GM12878 (cell line): Measurements from ENCODE around the gene CASK. TPM values are rescaled to one million over a fixed set of nuclear protein-coding genes. Genes with fewer than 3 reads are reported as not detected.

Experiments used
- ATAC-seq: fragments of 200-7000 bp; cut with Tn5 transposase; 3 replicates; pipeline ENCODE4 v1.9.1; 2020; ENCODE audit warnings: mild to moderate bottlenecking, moderate library complexity
- BruUV-seq: library from RNA; stranded (reverse); fragments of 400-500 nt; replicated peaks from 2 replicates; lab custom pipeline; 2021; lab: Mats Ljungman, UMichigan
- CTCF ChIA-PET: fragments of 300-600 bp; sonication (Branson Sonifier 250); formaldehyde crosslinking; extraction: SDS; loops from one replicate; lab custom pipeline; 2021; ENCODE audit warnings: inconsistent platforms; lab: Yijun Ruan, JAX
- POLR2A ChIA-PET: fragments of 350-600 bp; formaldehyde crosslinking; extraction: SDS; loops from one replicate; lab custom pipeline; 2021; ENCODE audit warnings: inconsistent platforms; lab: Charles Lee
- RAD21 ChIA-PET: fragments of 300-600 bp; sonication (Branson Sonifier 250); formaldehyde crosslinking; loops from one replicate; lab custom pipeline; 2023; ENCODE audit warnings: antibody characterized with exemption; ENCODE audit not compliant: unreplicated experiment; lab: Charles Lee
- SMC1A ChIA-PET: fragments of 300-600 bp; sonication (Branson Sonifier 250); formaldehyde crosslinking; loops from one replicate; lab custom pipeline; 2023; ENCODE audit not compliant: unreplicated experiment, uncharacterized antibody; lab: Charles Lee
- DNase-seq: peaks from one replicate; pipeline ENCODE4 v3.0.0-alpha.2; 2011; ENCODE audit warnings: low read depth, low spot score
- FAIRE-seq: peaks from 3 replicates; lab custom pipeline; 2011; peaks lifted over from hg19 to GRCh38; lab: Jason Lieb, UNC
- H2AFZ ChIP-seq: 2 replicates; pipeline ENCODE4 v1.6.0; 2011; ENCODE audit warnings: low read depth, low read length, control low read depth; ENCODE audit not compliant: control insufficient read depth
- H3K27ac ChIP-seq: 2 replicates; pipeline ENCODE4 v1.5.1; 2011; ENCODE audit warnings: control low read depth; ENCODE audit not compliant: control insufficient read depth, insufficient read depth
- H3K27me3 ChIP-seq, 2 experiments: replicated peaks in 1 of 2; 2 replicates each; pipeline versions ENCODE4 v1.6.0 to v1.6.1; 2011; ENCODE audit warnings: low read length in 1 of 2; ENCODE audit not compliant: control insufficient read depth in 2 of 2, insufficient read depth in 2 of 2
- H3K36me3 ChIP-seq, 2 experiments: 2 replicates each; pipeline ENCODE4 v1.5.1; 2011; ENCODE audit warnings: low read length in 1 of 2; ENCODE audit not compliant: control insufficient read depth in 2 of 2, insufficient read depth in 2 of 2
- H3K4me1 ChIP-seq: 2 replicates; pipeline ENCODE4 v1.6.1; 2011; ENCODE audit warnings: mild to moderate bottlenecking, low read length, moderate library complexity, mixed read lengths; ENCODE audit not compliant: control insufficient read depth, insufficient read depth
- H3K4me2 ChIP-seq: 2 replicates; pipeline ENCODE4 v1.6.0; 2011; ENCODE audit warnings: control low read depth; ENCODE audit not compliant: control insufficient read depth, insufficient read depth
- H3K4me3 ChIP-seq: fragments of 200-600 bp; sonication (generic); 2 replicates; pipeline ENCODE4 v1.5.1; 2016
- H3K79me2 ChIP-seq: 2 replicates; pipeline ENCODE4 v1.6.0; 2011; ENCODE audit warnings: low read length; ENCODE audit not compliant: control insufficient read depth, insufficient read depth
- H3K9ac ChIP-seq: 2 replicates; pipeline ENCODE4 v1.8.0; 2011; ENCODE audit warnings: low read length, control low read depth, mixed read lengths; ENCODE audit not compliant: control insufficient read depth, insufficient read depth
- H3K9me3 ChIP-seq: replicated peaks from 3 replicates; pipeline ENCODE4 v1.5.1; 2011; ENCODE audit warnings: mild to moderate bottlenecking, low read length; ENCODE audit not compliant: control insufficient read depth, insufficient read depth
- H4K20me1 ChIP-seq: 2 replicates; pipeline ENCODE4 v1.6.0; 2011; ENCODE audit not compliant: control insufficient read depth, insufficient read depth
- BCLAF1 ChIP-seq: fragments of 450-650 bp; IDR thresholded peaks from 2 replicates; pipeline ENCODE4 v1.6.1; 2017; ENCODE audit warnings: antibody characterized with exemption, mild to moderate bottlenecking, moderate library complexity
- EZH2 ChIP-seq: IDR thresholded peaks from 2 replicates; pipeline ENCODE4 v1.6.1; 2012; ENCODE audit warnings: low read depth, mild to moderate bottlenecking, control low read depth, inconsistent platforms, low read length, borderline replicate concordance; ENCODE audit not compliant: control insufficient read depth
- KAT2A ChIP-seq: conservative IDR thresholded peaks from 2 replicates; pipeline ENCODE4 v1.6.1; 2011; ENCODE audit warnings: low read depth, low read length; ENCODE audit not compliant: control insufficient read depth
- NFXL1 ChIP-seq: fragments of 450-650 bp; IDR thresholded peaks from 2 replicates; pipeline ENCODE4 v1.6.1; 2017; ENCODE audit warnings: antibody characterized with exemption, mild to moderate bottlenecking, borderline replicate concordance
- PML ChIP-seq: IDR thresholded peaks from 2 replicates; pipeline ENCODE4 v1.6.1; 2012; ENCODE audit warnings: low read length, inconsistent platforms
- RFX5 ChIP-seq: IDR thresholded peaks from 2 replicates; pipeline ENCODE4 v1.6.1; 2011; ENCODE audit warnings: low read depth, low read length, improper control_type of control experiment
- ZBTB33 ChIP-seq: fragments of 450-650 bp; IDR thresholded peaks from 2 replicates; pipeline ENCODE4 v1.6.1; 2017; ENCODE audit warnings: mild to moderate bottlenecking
- WGBS: methylation state at CpG from one replicate; pipeline ENCODE4 v1.1.6; 2016; ENCODE audit warnings: low lambda C conversion rate; ENCODE audit not compliant: insufficient replicate concordance, insufficient coverage; ENCODE audit errors: missing lambda C conversion rate; 5-methylcytosine and 5-hydroxymethylcytosine counted together
- in situ Hi-C: fragments of 300-500 bp; cut with MboI; formaldehyde crosslinking; loops from 9 replicates; pipeline ENCODE4 v1.14.3; 2018; ENCODE audit warnings: mixed read lengths
- intact Hi-C: fragments of 100-400 bp; cut with micrococcal nuclease; formaldehyde crosslinking; loops from one replicate; pipeline ENCODE4 v1.14.2; 2022; ENCODE audit not compliant: unreplicated experiment
- polyA plus RNA-seq, 11 experiments: library from polyadenylated mRNA; depleted of rRNA in 4 of 11; unstranded in 6 of 11; stranded (reverse) in 5 of 11; fragments of >200 nt; fragmentation: Nextera tagmentation in 4 of 11; fragmentation: Illumina TruSeq in 1 of 11; extraction: Ambion mirVana in 4 of 11; extraction: Trizol in 1 of 11; gene quantifications; 1 replicate in 1 of 11; 2 replicates in 10 of 11; pipeline versions ENCODE4 v1.2.1 to v1.2.3, GENCODE V29; 2011 to 2016; ENCODE audit warnings: inconsistent platforms in 2 of 11, missing spikeins in 2 of 11, low read depth in 1 of 11
- total RNA-seq, 4 experiments: library from RNA; depleted of rRNA in 3 of 4; stranded (reverse); fragments of >200 nt in 3 of 4; fragmentation: Illumina TruSeq in 1 of 4; extraction: Trizol in 1 of 4; gene quantifications; 2 replicates each; pipeline versions ENCODE4 v1.2.1 to v1.2.3, GENCODE V29; 2013 to 2021

The CASK gene
- total and polyA plus RNA-seq, 10 of the 15 experiments (the other 5 are each of a cell fraction or from before 2014, with no cell fraction given) = 0.60 to 45.9 (median 4.8) TPM

GRCh38 chrX:41507919-41508318 is 415.4 kb downstream of the CASK start:
- FAIRE-seq = no peak
- CTCF ChIA-PET = no interaction called here
- 33% methylated on average over 4 of the region's 4 CpGs for WGBS
- H3K9me3 ChIP-seq = no peaks in the 10 kb centered on the region
- intact Hi-C loops = no loop called here
- in situ Hi-C loops = no loop called here
- no peaks in the 10 kb centered on the region for H3K36me3 ChIP-seq
- H3K9ac ChIP-seq = no peak overlapping the region
- no peak for DNase-seq
- SMC1A ChIA-PET = no interaction called here
- H3K4me2 ChIP-seq = no peak overlapping the region
- no peak overlapping the region for H2AFZ ChIP-seq
- no TSS peak for BruUV-seq
- no peak overlapping the region for H3K27ac ChIP-seq
- no peak for ATAC-seq
- no peak overlapping the region for H3K4me3 ChIP-seq
- RAD21 ChIA-PET = no interaction called here
- H3K79me2 ChIP-seq = no peaks in the 10 kb centered on the region
- H3K27me3 ChIP-seq = no peaks in the 10 kb centered on the region
- TF ChIP-seq ZBTB33 = no peak
- no peak for TF ChIP-seq RFX5
- TF ChIP-seq PML = no peak
- TF ChIP-seq NFXL1 = no peak
- no peak for TF ChIP-seq EZH2
- TF ChIP-seq BCLAF1 = no peak
- TF ChIP-seq KAT2A = no peak
- no peaks in the 10 kb centered on the region for H3K4me1 ChIP-seq
- no peaks in the 10 kb centered on the region for H4K20me1 ChIP-seq
- POLR2A ChIA-PET = no interaction called here
